ENCODE measurements around the gene CEND1. TPM values are rescaled to one million over a fixed set of nuclear protein-coding genes. Genes with fewer than 3 reads are reported as not detected.
A peak's percentile ranks its signal among the peaks of the same experiment; 100 is the strongest.

CEND1 gene
- total RNA-seq, 4 donors from 2014 or later = 0.17 to 2.9 (median 0.58) TPM

DNA sequence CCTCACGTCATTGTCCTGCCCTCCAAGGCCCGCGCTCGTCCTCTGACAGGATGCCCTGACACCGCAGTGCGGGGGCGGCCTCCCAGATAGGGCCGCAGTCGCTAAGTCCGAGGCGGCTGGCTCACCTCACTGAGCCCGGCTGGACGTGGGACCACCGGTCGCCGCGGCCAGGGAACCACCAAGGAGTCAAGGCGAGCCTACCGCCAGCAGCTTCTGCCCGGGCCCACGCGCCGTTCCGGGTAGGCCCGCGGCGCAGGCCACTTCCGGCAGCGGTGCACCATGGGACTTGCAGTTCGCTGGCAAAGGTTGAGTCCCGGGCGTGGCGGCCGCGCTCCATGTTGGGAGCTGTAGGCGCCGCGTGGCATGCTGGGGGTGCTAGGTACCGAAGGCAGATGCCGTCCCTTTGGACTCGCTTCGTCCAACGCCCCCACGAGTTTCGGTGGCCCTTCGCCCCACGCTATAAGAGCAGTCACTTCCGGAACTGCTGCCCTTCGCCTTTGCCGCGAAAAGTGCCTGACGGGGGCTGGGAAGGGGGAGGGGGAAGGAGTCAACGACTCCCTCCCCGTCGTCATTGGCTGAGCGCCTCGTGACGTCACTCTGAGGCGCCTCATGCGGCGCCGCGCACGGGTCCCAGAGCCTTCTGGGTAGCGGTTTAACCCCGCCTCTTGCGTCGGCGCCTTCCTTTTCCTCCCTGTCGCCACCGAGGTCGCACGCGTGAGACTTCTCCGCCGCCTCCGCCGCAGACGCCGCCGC lies 19.6 kb upstream of the CEND1 start, which contains the start of gene RPLP2:
Gene RPLP2 (plus strand): TSS at position 681 of the 753 bp plus-strand sequence. CDS start 268 bp downstream, outside the sequence.
- ATAC-seq = peak; percentile 95
- Histone ChIP-seq H3K4me3 (peak within 1 kb of the TSS; percentile 58 to 99), H3K9me3 (no peaks in the 10 kb centered on the region), H3K27me3 (no peaks in the 10 kb centered on the region), H3K27ac (peak within 1 kb of the TSS; percentile 72 to 98 (median 96)), H3K36me3 (peaks cover 0 to 33% of the 10 kb centered on the region in 2 donors), H3K4me1 (peaks cover 0 to 62% (median 32%) of the 10 kb centered on the region in 3 donors)
- TF ChIP-seq POLR2AphosphoS5 (IDR thresholded peaks at IDR 0.05) = peak; percentile 99
- TF ChIP-seq CTCF (IDR thresholded peaks at IDR 0.05) = peak in 1 of 4 experiments; percentile 16
- TF ChIP-seq EP300 (IDR thresholded peaks at IDR 0.05) = no peak
- peak; percentile 80 to 91 for TF ChIP-seq POLR2A (IDR thresholded peaks at IDR 0.05)
- 0% methylated on average over 5 of the region's 81 CpGs; no CpG with 5 or more reads in 1 of the 2 donors for WGBS, 2 donors (ENCODE audit: low coverage in 1 of 2)

DNA sequence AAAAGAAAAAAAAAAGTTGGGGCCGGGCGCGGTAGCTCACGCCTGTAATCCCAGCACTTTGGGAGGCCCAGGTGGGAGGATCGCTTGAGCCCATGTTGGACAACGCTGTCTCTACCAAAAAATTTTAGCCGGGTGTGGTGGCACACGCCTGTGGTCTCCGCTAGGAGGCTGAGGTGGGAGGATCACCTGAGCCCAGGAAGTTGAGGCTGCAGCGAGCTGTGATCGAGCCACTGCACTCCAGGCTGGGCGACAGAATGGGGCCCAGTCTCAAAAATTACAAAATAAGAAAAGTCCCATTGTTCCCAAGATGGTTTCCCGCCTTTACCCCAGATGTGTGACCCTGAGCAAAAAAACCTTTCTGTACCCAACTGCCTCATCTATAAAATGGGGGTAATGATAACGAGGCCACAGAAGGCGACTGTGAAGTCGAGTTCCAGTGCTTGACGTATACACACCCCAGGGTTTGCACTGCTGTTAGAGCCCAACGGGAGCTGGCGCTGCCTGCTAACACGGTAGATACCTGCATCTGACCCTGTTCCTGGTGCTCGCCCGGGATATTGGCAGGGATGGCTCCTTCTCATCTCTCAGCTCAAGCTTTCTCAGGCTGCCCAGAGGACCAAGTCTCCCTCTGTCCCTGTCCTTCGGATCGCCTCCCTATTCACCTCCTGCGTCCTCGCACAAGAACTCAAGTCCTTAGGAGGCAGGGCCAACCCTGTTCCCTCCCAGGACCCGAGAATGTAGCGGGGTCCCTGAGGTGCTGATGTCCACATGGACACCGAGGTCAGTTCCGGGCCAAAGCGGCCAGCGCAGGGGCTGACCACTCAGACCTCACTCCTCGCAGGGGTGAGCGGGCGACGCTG lies 18.8 kb upstream of the CEND1 start:
- Histone ChIP-seq H3K9me3 (no peaks in the 10 kb centered on the region), H3K27ac (peak overlapping the region; percentile 72 to 98 (median 96)), H3K36me3 (peaks cover 0 to 28% of the 10 kb centered on the region in 2 donors), H3K4me3 (peak overlapping the region; percentile 58 to 99), H3K4me1 (peaks cover 0 to 70% (median 38%) of the 10 kb centered on the region in 3 donors), H3K27me3 (no peaks in the 10 kb centered on the region)
- no peak for TF ChIP-seq CTCF (IDR thresholded peaks at IDR 0.05)
- TF ChIP-seq POLR2A (IDR thresholded peaks at IDR 0.05) = no peak
- no peak for TF ChIP-seq POLR2AphosphoS5 (IDR thresholded peaks at IDR 0.05)
- no peak for TF ChIP-seq EP300 (IDR thresholded peaks at IDR 0.05)
- 46 to 80% methylated on average over 1 to 17 of the region's 36 CpGs for WGBS, 2 donors (ENCODE audit: low coverage in 1 of 2)
- ATAC-seq = no peak

DNA sequence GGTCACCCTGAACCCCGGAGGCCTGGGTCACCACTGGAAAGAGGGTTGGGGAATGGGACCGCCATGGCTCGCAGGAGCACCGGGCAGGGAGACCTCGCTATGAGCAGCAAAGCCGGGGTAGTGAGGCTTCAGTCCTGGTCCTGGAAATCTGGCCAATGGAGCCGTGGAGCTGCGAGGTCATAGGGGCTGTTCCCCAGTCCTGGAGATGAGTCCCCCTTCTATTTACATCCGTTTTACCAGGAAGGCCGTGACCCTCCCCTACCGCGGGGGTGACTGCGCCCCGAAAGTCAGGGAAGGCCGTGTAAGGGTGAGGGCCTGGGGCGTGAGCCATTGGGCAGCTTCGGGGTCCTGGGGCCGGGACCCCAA lies 14.7 kb upstream of the CEND1 start:
- WGBS, 2 donors (ENCODE audit: low coverage in 1 of 2) = 0 to 12% methylated on average over 4 to 9 of the region's 18 CpGs
- Histone ChIP-seq H3K36me3 (peaks cover 0 to 42% of the 10 kb centered on the region in 2 donors), H3K4me3 (peak overlapping the region; percentile 52 to 65), H3K27me3 (no peaks in the 10 kb centered on the region), H3K9me3 (no peaks in the 10 kb centered on the region), H3K27ac (peak overlapping the region in 3 of 4 donors; percentile 92 to 98 (median 93)), H3K4me1 (peaks cover 0 to 54% (median 24%) of the 10 kb centered on the region in 3 donors)
- no peak for ATAC-seq
- TF ChIP-seq EP300 (IDR thresholded peaks at IDR 0.05) (no peak), POLR2A (IDR thresholded peaks at IDR 0.05) (no peak), POLR2AphosphoS5 (IDR thresholded peaks at IDR 0.05) (no peak), CTCF (IDR thresholded peaks at IDR 0.05) (no peak)

GRCh38 chr11:803770-804598 lies 14.1 kb upstream of the CEND1 start:
- WGBS, 2 donors (ENCODE audit: low coverage in 1 of 2) = 55 to 95% methylated on average over 2 to 4 of the region's 26 CpGs
- H3K27ac ChIP-seq = peak overlapping the region in 2 of 4 donors; percentile 92 to 93
- peak overlapping the region in 1 of 2 donors; percentile 65 for H3K4me3 ChIP-seq
- peaks cover 0 to 48% of the 10 kb centered on the region in 2 donors for H3K36me3 ChIP-seq
- no peak for ATAC-seq
- no peaks in the 10 kb centered on the region for H3K27me3 ChIP-seq
- TF ChIP-seq POLR2A (IDR thresholded peaks at IDR 0.05) (no peak), EP300 (IDR thresholded peaks at IDR 0.05) (no peak), POLR2AphosphoS5 (IDR thresholded peaks at IDR 0.05) (no peak), CTCF (IDR thresholded peaks at IDR 0.05) (no peak)
- peaks cover 0 to 58% (median 24%) of the 10 kb centered on the region in 3 donors for H3K4me1 ChIP-seq
- H3K9me3 ChIP-seq = no peaks in the 10 kb centered on the region

All from gastroesophageal sphincter (tissue), 4 donors.